ENCODE data around the gene CCDC187.
"Not testable (repeated sequence)": the region's sequence is repeated elsewhere in the genome, so short reads cannot be mapped to it uniquely, and the experiment has no call there.

Gene CCDC187

GRCh38 chr9:136326761-136327303, 22.9 kb upstream of the CCDC187 start:
- DNase-seq (ENCODE audit: low read depth): no peak

- DNase-seq (ENCODE audit: low read depth): peak; percentile 67
These were observed 22.3 kb upstream of the CCDC187 start for GRCh38 chr9:136326061-136326760.

GRCh38 chr9:136325358-136325757, 21.5 kb upstream of the CCDC187 start:
- DNase-seq (ENCODE audit: low read depth): no peak

GRCh38 chr9:136324501-136325300, 20.8 kb upstream of the CCDC187 start:
- DNase-seq (ENCODE audit: low read depth): no peak

GRCh38 chr9:136323371-136323789, 19.5 kb upstream of the CCDC187 start:
- no peak for DNase-seq (ENCODE audit: low read depth)

- no peak for DNase-seq (ENCODE audit: low read depth)
These were observed 18.9 kb upstream of the CCDC187 start for GRCh38 chr9:136322756-136323330.

GRCh38 chr9:136321561-136321960, 17.7 kb upstream of the CCDC187 start:
- DNase-seq (ENCODE audit: low read depth): no peak

- DNase-seq (ENCODE audit: low read depth): not testable (repeated sequence)
These were observed 17.1 kb upstream of the CCDC187 start for GRCh38 chr9:136320972-136321371.

GRCh38 chr9:136319955-136320354, 16.1 kb upstream of the CCDC187 start:
- DNase-seq (ENCODE audit: low read depth): not testable (repeated sequence)

- not testable (repeated sequence) for DNase-seq (ENCODE audit: low read depth)
These were observed 15.3 kb upstream of the CCDC187 start for GRCh38 chr9:136319244-136319643.

GRCh38 chr9:136318776-136319241, 14.9 kb upstream of the CCDC187 start:
- no peak for DNase-seq (ENCODE audit: low read depth)

GRCh38 chr9:136318111-136318775, 14.3 kb upstream of the CCDC187 start:
- DNase-seq (ENCODE audit: low read depth): no peak

- no peak for DNase-seq (ENCODE audit: low read depth)
These were observed 13.8 kb upstream of the CCDC187 start for GRCh38 chr9:136317695-136318094.

- DNase-seq (ENCODE audit: low read depth): no peak
These were observed 13.2 kb upstream of the CCDC187 start for GRCh38 chr9:136316896-136317676.

GRCh38 chr9:136316271-136316751, 12.4 kb upstream of the CCDC187 start:
- no peak for DNase-seq (ENCODE audit: low read depth)

- DNase-seq (ENCODE audit: low read depth): no peak
These were observed 11.1 kb upstream of the CCDC187 start for GRCh38 chr9:136314944-136315343.

GRCh38 chr9:136314056-136314416, 10.1 kb upstream of the CCDC187 start:
- DNase-seq (ENCODE audit: low read depth): no peak

- DNase-seq (ENCODE audit: low read depth): no peak
These were observed 9.5 kb upstream of the CCDC187 start for GRCh38 chr9:136313111-136314055.

GRCh38 chr9:136312436-136312835, 8.5 kb upstream of the CCDC187 start:
- DNase-seq (ENCODE audit: low read depth): no peak

- no peak for DNase-seq (ENCODE audit: low read depth)
These were observed 8.1 kb upstream of the CCDC187 start for GRCh38 chr9:136312009-136312375.

Measured in GM04504 (cell line).